IPS-18c (cell line): Measurements from ENCODE around the gene KLF13.

ENCODE experiments used
- H3K4me3 ChIP-seq: 2 replicates; pipeline ENCODE4 v1.7.0; 2013; ENCODE audit warnings: low read depth, mild to moderate bottlenecking, low read length, moderate library complexity; ENCODE audit not compliant: insufficient read depth
- H3K9me3 ChIP-seq: one replicate; pipeline ENCODE4 v1.6.1; 2013; ENCODE audit warnings: mild to moderate bottlenecking, low read length, moderate library complexity; ENCODE audit not compliant: control insufficient read depth, insufficient read depth

Gene KLF13

GRCh38 chr15:31360843-31361763, 34.5 kb downstream of the KLF13 start:
- no peaks in the 10 kb centered on the region for H3K9me3 ChIP-seq
- H3K4me3 ChIP-seq = no peak overlapping the region

- Histone ChIP-seq H3K9me3 (no peaks in the 10 kb centered on the region), H3K4me3 (no peak overlapping the region)
Measured at GRCh38 chr15:31361764-31362515, 35.3 kb downstream of the KLF13 start.

- Histone ChIP-seq H3K9me3 (no peaks in the 10 kb centered on the region), H3K4me3 (no peak overlapping the region)
Measured at GRCh38 chr15:31362886-31363285, 36.3 kb downstream of the KLF13 start.

- Histone ChIP-seq H3K9me3 (no peaks in the 10 kb centered on the region), H3K4me3 (no peak overlapping the region)
Measured at GRCh38 chr15:31364301-31365031, 37.8 kb downstream of the KLF13 start.

GRCh38 chr15:31365032-31365654, 38.5 kb downstream of the KLF13 start:
- Histone ChIP-seq H3K4me3 (no peak overlapping the region), H3K9me3 (no peaks in the 10 kb centered on the region)

GRCh38 chr15:31365655-31366127, 39.1 kb downstream of the KLF13 start:
- no peaks in the 10 kb centered on the region for H3K9me3 ChIP-seq
- H3K4me3 ChIP-seq = no peak overlapping the region

- Histone ChIP-seq H3K4me3 (no peak overlapping the region), H3K9me3 (no peaks in the 10 kb centered on the region)
Measured at GRCh38 chr15:31366169-31366734, 39.6 kb downstream of the KLF13 start.

GRCh38 chr15:31367021-31367729, 40.5 kb downstream of the KLF13 start:
- no peak overlapping the region for H3K4me3 ChIP-seq

GRCh38 chr15:31367730-31368344, 41.2 kb downstream of the KLF13 start:
- H3K4me3 ChIP-seq = no peak overlapping the region
- no peaks in the 10 kb centered on the region for H3K9me3 ChIP-seq

More at GRCh38 chr15:31367021-31367729, 40.5 kb downstream of the KLF13 start:
- no peaks in the 10 kb centered on the region for H3K9me3 ChIP-seq

GRCh38 chr15:31369727-31370126, 43.1 kb downstream of the KLF13 start:
- Histone ChIP-seq H3K9me3 (peaks cover 2% of the 10 kb centered on the region), H3K4me3 (no peak overlapping the region)

GRCh38 chr15:31371520-31372240, 45.0 kb downstream of the KLF13 start:
- Histone ChIP-seq H3K9me3 (peaks cover 2% of the 10 kb centered on the region), H3K4me3 (no peak overlapping the region)

GRCh38 chr15:31372635-31373091, 46.0 kb downstream of the KLF13 start:
- no peak overlapping the region for H3K4me3 ChIP-seq
- peaks cover 2% of the 10 kb centered on the region for H3K9me3 ChIP-seq

GRCh38 chr15:31373096-31373865, 46.6 kb downstream of the KLF13 start:
- Histone ChIP-seq H3K9me3 (peaks cover 2% of the 10 kb centered on the region), H3K4me3 (no peak overlapping the region)

- peaks cover 4% of the 10 kb centered on the region for H3K9me3 ChIP-seq
Measured at GRCh38 chr15:31373970-31374369, 47.3 kb downstream of the KLF13 start.

More at GRCh38 chr15:31373970-31374369, 47.3 kb downstream of the KLF13 start:
- no peak overlapping the region for H3K4me3 ChIP-seq
